D721Med (cell line): ENCODE measurements around the gene MTHFD2.

ENCODE experiments used
- DNase-seq: peaks from one replicate; pipeline ENCODE4 v3.0.0; 2011; ENCODE audit warnings: low spot score; ENCODE audit not compliant: insufficient read length
- FAIRE-seq: peaks from 2 replicates; lab custom pipeline; 2011; peaks lifted over from hg19 to GRCh38; lab: Jason Lieb, UNC
- TF ChIP-seq, protein P1 (sequence below): IDR thresholded peaks from 2 replicates; pipeline ENCODE4 v1.5.1; 2012; ENCODE audit warnings: mild to moderate bottlenecking, control low read depth; ENCODE audit not compliant: insufficient read depth; ENCODE audit errors: missing control alignments

MTHFD2 gene

GRCh38 chr2:74198023-74198460 lies 373 bp upstream of the MTHFD2 start:
- DNase-seq (no peak), FAIRE-seq (no peak)
- TF ChIP-seq, protein P1, sequence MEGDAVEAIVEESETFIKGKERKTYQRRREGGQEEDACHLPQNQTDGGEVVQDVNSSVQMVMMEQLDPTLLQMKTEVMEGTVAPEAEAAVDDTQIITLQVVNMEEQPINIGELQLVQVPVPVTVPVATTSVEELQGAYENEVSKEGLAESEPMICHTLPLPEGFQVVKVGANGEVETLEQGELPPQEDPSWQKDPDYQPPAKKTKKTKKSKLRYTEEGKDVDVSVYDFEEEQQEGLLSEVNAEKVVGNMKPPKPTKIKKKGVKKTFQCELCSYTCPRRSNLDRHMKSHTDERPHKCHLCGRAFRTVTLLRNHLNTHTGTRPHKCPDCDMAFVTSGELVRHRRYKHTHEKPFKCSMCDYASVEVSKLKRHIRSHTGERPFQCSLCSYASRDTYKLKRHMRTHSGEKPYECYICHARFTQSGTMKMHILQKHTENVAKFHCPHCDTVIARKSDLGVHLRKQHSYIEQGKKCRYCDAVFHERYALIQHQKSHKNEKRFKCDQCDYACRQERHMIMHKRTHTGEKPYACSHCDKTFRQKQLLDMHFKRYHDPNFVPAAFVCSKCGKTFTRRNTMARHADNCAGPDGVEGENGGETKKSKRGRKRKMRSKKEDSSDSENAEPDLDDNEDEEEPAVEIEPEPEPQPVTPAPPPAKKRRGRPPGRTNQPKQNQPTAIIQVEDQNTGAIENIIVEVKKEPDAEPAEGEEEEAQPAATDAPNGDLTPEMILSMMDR = no peak

DNA sequence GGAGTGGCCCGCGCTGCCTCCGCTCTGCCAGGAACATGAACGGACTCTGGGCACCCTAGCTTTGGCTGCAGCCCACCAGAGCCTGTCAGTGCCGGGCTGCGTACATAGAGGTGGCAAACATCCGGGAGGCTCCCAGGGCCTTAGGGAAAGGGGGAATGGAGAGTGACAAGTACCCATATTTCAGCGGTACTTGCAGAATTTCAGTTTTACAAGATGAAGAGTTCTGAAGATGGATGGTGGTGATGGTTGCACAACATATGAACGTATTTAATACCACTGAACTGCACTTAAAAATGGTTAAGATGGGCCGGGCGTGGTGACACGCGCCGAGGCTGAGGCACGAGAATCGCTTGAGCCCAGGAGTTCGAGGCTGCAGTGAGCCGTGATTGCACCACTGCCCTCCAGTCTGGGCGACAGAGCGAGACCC lies 873 bp downstream of the MTHFD2 start:
- FAIRE-seq (no peak), DNase-seq (no peak)
- TF ChIP-seq, protein P1 = no peak

DNA sequence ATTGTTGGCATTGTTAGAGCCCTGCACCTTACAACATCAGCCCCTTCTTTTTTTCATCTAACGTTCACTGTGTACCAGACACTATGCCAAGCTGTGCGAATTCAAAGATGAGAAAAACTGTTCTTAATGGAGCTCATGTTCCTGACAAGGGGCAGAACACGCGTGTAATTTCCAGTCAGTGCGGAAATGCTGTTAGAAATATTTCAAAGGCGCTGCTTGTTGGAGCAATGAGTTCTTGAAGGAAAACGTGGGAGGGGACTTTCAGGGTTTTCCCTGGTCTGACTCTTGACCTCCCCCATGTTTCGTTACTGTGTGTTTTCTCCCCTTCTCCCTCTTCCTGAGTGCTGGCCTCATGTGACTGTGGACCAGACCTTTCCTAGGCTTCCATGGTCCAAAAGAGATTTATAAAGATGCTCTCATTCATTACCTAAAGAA lies 1.5 kb downstream of the MTHFD2 start:
- DNase-seq (no peak), FAIRE-seq (no peak)
- TF ChIP-seq, protein P1 = no peak

DNA sequence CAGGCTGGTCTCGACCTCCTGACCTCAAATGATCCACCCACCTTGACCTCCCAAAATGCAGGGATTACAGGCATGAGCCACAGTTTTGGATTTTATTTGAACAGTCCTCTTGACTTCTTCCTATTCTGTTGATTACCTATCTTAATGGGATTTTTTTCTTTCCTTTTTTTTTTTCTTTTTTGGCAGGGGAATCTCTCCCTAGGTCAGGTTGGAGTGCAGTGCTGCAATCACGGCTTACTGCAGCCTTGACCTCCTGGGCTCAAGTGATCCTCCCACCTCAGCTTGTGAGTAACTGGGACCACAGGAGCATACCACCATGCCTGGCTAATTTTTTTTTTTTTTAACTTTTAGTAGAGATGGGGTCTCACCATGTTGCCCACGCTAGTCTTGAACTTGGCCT lies 2.8 kb downstream of the MTHFD2 start:
- DNase-seq (no peak), FAIRE-seq (no peak)
- TF ChIP-seq, protein P1 = no peak

DNA sequence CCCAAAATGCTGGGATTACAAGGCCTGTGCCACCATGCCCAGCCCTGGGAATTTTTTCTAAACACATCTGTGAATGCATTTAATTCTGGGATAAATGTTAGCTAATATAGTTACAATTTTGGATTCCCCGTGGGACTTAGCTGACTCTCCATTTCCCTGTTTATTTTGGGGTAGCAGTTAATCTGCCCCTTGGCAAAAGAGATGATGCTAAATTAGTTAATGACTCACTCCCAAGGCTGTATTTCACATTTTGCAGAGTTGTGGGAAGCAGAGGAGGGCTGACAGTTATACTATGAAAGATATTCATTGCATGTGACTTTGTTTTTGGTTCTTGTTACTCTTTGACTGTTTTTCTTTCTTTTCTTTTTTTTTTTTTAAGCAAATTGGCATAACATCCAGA lies 3.2 kb downstream of the MTHFD2 start:
- TF ChIP-seq, protein P1 = no peak
- no peak for DNase-seq
- no peak for FAIRE-seq

- no peak for FAIRE-seq
- TF ChIP-seq, protein P1 = no peak
- no peak for DNase-seq
These were observed 6.0 kb downstream of the MTHFD2 start for GRCh38 chr2:74204436-74204835.

DNA sequence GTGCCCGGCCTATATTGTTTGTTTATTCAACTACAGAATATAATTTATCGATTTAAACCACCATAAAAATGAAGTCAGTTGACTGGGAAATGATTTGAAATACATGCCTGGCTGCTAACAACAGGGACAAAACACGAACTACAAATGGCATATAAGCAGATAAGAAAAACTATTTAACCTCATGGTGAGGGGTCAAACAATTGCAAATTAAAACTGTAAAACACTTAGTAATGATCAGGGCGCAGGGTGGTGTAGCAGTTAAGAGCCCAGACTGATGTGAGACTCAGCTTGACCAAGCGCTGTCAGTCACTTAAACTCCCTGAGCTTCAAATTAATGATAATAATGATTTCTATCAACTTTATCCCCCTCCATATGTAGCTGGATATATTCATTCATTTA lies 6.7 kb downstream of the MTHFD2 start:
- no peak for FAIRE-seq
- no peak for DNase-seq
- TF ChIP-seq, protein P1 = no peak
